GM21528 (cell line): ENCODE results near the gene CBX5.
"Not testable (repeated sequence)": the region's sequence is repeated elsewhere in the genome, so short reads cannot be mapped to it uniquely, and the experiment has no call there.

Experiments
- ATAC-seq: cut with Tn5 transposase; IDR thresholded peaks from one replicate; pipeline ENCODE4 v1.9.1; 2021; ENCODE audit warnings: mild to moderate bottlenecking, moderate library complexity; ENCODE audit not compliant: unreplicated experiment, low FRiP score

The CBX5 gene

DNA sequence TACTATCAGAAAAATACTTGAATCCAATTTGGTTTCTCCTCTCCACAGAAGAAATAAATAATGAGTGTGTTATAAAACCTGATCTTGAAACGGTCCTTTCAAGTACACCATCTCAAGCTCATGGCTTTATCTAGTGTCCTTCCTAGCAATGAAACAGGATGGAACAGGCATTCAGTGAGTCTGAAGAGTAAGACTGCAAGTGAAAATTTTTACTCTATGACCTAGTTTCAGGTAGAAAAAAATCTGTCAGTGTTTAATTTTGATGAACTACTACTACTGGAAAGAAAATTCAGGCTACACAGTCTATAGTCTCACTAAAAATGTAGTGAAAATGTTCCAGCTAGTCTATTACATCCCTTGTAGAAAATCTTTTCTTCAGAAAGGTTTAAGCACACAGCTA is 7.7 kb downstream of the CBX5 start:
- no peak for ATAC-seq

GRCh38 chr12:54270345-54270744 is 9.6 kb downstream of the CBX5 start:
- no peak for ATAC-seq

DNA sequence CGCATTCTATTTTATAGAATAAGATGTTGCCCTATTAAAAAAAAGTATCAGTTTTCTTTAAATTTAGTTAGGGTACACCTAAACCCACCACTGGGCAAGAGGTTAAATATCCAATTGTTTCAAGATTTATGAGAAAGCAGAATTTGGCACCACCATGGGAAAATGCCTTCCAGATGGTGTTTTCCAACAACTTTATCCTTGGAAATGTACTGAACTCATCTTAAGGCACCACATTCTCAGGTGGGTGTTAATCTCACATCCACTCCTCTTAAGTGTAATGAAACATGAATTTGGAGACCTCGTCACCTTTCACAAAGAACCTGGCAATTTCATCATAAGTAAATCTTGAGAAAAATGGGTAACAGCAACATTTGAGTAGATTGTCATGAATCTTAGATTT is 13.1 kb downstream of the CBX5 start:
- no peak for ATAC-seq

DNA sequence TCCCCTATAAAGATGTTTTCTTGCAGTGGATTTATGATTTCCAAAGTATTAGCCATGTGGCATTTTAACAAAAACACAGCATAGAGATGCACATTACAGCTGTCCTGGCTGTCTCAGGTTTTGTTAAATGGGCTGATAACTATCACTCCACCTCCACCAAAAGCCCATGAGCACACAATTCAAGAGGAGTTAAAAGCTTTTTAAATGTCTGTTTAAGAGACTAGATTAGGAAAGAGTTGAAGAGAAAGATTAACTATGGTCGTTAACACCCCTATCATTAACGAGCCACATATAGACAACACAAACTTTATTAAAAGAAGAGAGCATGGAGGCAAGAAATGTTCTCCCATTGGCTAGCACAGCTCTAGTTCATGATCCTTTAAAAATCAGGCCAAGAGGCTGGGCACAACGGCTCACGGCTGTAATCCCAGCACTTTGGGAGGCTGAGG is 14.5 kb downstream of the CBX5 start:
- ATAC-seq, result no peak

DNA sequence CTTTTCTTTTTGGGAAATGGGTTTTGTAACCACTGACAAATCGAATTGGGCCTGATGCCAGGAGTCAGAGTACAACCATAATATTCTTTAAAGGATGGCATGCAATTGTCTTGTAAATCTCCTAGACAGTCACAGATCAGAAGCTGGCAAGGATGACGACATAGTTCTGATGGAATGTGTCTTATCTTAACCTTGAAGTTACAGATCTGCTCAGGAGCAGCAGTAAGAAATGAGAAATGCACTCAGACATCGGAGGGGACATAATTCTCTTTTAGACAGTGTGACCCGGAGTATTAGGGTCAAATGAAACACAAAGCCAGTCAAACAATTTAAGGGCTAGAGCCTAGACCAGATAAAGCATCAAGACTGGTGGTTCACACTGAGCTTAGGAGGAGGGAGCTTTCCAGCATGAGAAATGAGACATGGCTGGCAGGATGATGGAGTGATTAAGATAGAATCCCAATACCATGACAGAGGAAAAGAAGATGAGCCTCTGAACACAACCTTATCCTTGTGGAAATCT is 17.5 kb downstream of the CBX5 start:
- ATAC-seq, result no peak

DNA sequence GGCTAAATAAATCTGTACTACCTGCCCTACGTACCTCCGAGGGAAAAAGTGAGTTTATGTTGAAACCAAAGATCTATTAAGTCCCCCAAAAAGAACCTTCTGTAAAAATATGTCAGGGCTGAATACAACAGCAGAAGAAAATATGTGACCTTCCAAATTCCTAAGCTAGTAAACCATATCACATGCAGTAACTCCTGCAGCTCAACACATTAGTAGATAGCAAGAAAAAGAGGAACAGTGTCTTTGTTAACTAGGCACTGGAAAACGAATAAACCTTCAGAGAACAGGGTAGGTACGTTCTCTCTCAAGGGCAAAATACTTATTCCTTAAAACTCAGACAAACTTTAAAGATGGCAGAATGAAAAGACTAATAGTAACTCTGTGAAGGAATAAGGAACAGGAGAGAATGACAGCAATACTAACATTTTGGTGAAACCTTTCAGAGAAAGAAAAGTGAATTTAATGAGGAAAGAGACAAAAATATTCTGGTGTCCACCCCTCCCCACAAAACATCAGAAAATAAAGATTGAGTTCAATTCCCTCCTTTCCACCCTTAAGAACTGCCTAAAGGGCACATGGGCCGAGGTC is 18.0 kb downstream of the CBX5 start:
- no peak for ATAC-seq

DNA sequence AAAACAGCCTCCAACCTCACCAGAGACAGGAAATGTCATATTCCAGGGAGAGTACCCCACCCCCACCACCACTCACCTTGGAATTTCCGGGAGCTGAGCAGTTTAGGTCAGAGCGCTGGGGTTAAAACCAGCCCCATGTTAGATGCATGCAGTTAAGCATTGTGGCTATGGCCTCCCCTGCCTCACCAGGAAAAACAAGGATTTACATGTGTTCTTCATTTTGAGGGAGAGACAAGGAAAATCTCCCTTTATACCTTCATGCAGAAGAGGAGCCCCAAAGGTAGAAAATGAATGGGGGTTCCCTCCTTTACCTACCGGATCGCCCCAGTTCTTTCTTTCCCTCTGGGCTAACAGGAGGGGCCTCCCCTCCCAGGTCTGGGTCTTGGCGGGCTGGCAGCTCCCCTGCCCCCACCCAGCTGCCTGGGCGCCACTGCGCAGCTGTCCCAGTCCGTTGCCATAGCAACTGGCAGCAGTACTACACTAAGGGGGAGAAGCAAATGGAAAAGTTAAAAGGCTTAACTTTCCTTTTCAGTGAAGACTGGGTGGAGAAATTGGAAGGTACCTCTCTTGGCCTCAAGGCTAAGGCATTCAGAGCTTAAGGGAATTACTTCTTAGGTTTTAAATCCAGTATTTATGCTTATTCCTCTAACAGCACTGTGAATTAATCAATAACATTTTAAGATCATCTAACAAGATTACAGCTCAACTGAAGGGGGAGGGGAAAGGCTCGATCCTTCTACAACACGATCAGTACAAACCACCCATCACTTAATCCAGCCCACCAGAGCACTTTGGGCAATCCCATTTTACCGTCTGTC is 20.5 kb downstream of the CBX5 start:
- ATAC-seq, result no peak

DNA sequence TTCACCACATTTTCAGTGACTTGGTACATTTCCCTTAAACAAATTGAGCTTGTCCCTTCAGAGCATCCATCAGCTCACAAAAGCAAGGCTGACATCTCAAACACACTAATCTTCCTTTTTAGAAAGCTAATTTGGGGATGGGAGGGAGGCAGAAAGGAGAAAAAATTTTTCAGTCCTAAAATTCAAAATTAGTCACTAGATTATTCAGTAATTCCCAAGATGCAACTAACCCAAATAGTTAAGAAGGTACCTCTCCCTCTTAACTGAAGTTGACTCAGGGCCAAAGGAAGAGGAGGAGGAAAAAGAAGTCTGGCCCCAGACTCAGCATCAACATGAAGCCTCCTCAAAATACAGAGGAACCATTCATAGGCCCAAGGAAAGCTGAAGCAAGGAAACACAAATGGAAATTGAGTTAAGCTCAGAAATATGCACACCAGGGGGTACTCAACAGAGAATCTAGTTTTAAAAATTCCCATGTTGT is 21.7 kb downstream of the CBX5 start:
- ATAC-seq, result no peak

DNA sequence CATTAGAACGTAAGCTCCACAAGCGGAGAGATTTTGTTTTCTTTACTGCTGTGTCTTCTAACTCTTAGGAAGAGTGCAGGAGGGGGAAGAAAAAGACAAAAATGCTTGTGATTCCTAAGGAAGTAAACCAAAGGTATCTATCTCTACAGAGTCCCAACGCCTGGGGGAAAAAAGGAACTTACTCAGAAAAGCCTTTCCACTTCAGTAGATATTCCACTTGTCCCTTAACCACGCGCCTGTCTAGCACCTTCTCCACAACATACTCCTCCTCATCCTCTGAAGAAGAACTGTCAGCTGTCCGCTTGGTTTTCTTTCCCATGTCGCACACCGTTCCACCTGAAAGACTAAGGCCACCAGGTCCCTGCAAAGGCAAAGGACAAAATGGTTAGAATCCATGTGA is 22.6 kb downstream of the CBX5 start:
- ATAC-seq, result no peak

DNA sequence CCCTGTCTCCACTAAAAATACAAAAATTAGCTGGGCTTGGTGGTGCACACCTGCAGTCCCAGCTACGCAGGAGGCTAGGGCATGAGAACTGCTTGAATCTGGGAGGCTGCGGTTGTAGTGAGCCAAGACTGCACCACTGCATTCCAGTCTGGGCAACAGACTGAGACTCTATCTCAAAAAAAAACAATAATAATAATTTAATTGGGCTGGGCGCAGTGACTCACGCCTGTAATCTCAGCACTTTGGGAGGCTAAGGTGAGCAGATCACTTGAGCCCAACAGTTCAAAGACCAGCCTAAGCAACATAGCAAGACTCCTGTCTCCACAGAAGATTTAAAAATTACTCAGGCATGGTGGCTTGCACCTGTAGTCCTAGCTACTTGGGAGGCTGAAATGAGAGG is 26.7 kb downstream of the CBX5 start:
- ATAC-seq, result no peak

DNA sequence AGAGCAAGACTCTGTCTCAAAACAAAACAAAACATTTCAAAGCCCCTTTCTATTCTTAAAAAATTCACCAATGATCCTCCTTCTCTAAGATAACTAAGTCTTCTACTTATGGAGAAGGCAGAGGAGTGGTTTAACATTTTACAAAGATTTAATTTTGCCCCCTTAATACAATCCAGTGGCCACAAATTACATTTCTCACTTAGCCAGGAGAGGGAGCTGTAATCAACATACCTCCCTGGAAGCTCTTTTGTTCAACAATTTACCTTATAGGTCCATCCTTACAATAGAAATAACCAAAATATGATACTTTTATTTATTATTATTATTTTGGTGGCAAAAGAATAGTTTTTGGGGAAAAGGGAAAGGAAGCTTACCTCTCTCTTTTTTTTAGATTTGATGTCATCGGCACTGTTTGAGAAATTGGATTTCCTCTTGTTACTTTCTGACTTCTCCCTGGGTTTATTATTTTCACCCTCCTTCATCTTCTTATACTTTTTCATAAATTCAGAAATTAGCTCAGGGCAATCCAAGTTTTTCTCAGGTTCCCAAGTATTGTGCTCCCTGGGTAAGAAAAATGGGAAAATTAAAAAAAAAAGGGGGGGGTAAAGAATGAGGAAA is 28.1 kb downstream of the CBX5 start:
- ATAC-seq, result no peak

DNA sequence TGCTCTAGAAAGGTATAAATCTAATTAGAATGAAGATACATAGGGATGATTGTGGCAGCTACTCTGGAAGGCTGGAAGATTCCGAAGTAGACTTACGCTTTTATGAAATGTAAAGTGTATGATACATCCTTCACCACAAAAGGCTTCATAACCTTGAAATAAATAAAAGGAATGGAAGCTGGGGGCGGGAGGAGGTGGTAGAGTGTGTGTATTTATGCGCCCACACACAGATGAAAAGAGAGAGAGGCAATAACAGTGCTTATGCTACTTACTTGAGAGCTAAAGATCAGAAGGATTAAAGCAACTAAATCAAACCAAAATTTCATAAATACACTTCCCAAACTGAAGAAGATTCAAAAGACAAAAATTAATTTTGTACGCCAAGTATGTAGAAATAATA is 30.4 kb downstream of the CBX5 start:
- no peak for ATAC-seq

- ATAC-seq, result no peak
Observed at GRCh38 chr12:54246011-54246641, 33.8 kb downstream of the CBX5 start.

- no peak for ATAC-seq
Observed at GRCh38 chr12:54240971-54241588, 38.8 kb downstream of the CBX5 start.

DNA sequence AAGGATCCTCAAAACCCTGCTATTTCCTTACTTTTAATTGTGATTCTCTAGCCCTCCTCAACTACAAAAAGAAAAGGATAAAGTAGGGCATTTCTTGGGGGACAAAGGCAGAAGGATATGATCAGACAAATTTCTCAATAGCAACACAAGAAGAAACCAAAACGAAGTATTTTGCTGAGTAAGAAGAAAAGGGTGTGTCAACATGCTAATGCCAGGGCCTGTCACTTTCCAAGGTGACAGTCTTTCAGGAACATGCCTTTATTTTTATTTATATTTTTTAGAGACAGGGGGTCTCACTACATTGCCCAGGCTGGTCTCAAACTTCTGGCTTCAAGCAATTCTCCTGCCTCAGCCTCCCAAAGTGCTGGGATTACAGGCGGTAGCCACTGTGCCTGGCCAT is 39.8 kb downstream of the CBX5 start:
- no peak for ATAC-seq

DNA sequence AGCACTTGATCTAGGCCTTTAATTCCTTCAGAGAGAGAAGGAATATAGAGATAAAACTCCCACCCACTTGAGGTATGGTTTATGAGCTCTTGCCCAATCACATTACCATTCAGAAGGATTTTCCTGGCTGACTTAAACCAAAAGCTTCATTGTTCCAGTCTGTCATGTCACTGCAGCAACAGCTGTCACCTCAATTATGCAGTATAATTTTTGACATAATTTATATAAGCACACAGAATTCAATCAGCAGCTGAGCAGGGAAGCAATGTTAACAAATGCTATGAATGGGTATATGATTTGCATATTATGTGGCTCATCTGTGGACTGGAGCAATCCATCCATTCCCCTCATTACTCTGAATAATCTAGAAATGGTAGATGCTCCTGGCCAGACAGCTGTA is 40.3 kb downstream of the CBX5 start:
- no peak for ATAC-seq

DNA sequence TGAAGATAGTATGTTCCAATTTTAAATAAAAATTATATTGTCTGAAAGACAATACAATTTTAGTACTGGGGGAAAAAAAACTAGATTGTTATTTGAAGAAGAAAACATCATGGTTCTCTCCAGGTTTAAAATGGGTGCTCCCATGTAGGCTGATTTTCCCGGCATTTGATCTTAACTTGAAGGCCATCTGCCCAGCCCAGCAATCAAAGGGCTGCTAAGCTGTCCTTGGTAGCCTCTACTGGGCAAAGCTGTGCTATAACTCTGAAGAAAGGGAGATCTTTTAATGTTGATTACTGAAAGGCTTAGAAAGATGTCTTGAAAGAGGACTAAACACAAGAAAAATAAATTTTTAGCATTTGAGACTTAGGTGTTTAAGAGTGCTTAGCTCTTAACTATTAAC is 41.4 kb downstream of the CBX5 start:
- ATAC-seq, result no peak

DNA sequence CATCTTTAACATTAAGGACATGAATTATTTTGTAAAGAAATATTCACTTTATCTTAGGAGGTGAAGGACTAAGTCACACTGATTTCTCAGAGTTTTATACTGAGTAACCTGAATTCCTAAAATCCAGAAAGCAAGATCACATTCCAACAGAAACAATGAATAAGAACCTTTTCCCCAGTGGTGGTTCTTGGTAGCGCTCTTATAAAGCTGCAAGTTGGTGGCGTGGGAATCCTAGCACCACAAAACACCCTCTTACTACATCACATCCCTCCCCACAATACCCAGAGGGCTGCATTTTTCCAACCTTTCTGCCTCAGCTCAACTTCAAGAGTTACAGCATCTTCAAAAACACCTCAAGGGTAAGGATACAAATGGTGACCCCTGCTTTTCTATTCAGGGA is 47.1 kb downstream of the CBX5 start:
- ATAC-seq, result no peak

- ATAC-seq, result not testable (repeated sequence)
Observed at GRCh38 chr12:54231269-54231668, 48.7 kb downstream of the CBX5 start.

DNA sequence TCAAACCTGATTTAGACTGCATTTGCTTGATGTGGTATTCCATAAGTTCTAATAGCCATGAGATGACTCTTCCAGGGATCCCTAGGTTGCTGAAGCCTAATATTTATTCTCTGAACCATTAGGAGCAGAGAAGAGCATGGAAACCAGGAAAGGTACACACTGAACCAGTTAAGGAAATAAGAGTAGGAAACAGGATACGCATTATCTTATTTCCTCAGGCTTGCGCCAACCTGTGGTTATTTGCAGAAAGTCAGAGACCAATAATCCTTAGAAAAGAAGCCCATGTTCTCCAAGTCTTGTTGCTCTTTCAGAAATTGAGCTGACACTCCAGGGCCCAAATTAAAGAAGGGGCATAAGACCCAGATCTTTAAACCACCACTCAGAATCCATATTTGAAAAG is 49.4 kb downstream of the CBX5 start:
- no peak for ATAC-seq
